DMS79 treated with DMSO at 0.1 percent for 48 hours (cell line): ENCODE results near the gene MED27.
"Not testable (repeated sequence)": the region's sequence is repeated elsewhere in the genome, so short reads cannot be mapped to it uniquely, and the experiment has no call there.

Experiments
- DNase-seq: peaks from one replicate; lab custom pipeline; 2025; lab: John Stamatoyannopoulos, UW

MED27 gene

GRCh38 chr9:131963072-131964030, 116.3 kb downstream of the MED27 start:
- DNase-seq, result no peak

- no peak for DNase-seq
Measured at GRCh38 chr9:131961496-131961880, 118.2 kb downstream of the MED27 start.

GRCh38 chr9:131960851-131961495, 118.7 kb downstream of the MED27 start:
- DNase-seq, result no peak

GRCh38 chr9:131960311-131960710, 119.4 kb downstream of the MED27 start:
- no peak for DNase-seq

GRCh38 chr9:131959887-131960286, 119.8 kb downstream of the MED27 start:
- no peak for DNase-seq

- no peak for DNase-seq
Measured at GRCh38 chr9:131959056-131959455, 120.6 kb downstream of the MED27 start.

- no peak for DNase-seq
Measured at GRCh38 chr9:131954299-131954698, 125.4 kb downstream of the MED27 start.

GRCh38 chr9:131951905-131952304, 127.8 kb downstream of the MED27 start:
- no peak for DNase-seq

GRCh38 chr9:131951155-131951554, 128.5 kb downstream of the MED27 start:
- DNase-seq, result no peak

GRCh38 chr9:131950487-131950886, 129.2 kb downstream of the MED27 start:
- DNase-seq, result no peak

- DNase-seq, result no peak
Measured at GRCh38 chr9:131946180-131946579, 133.5 kb downstream of the MED27 start.

GRCh38 chr9:131943351-131943841, 136.3 kb downstream of the MED27 start:
- no peak for DNase-seq

- no peak for DNase-seq
Measured at GRCh38 chr9:131942146-131942720, 137.4 kb downstream of the MED27 start.

- DNase-seq, result no peak
Measured at GRCh38 chr9:131937451-131937850, 142.2 kb downstream of the MED27 start.

- no peak for DNase-seq
Measured at GRCh38 chr9:131936929-131937328, 142.7 kb downstream of the MED27 start.

- no peak for DNase-seq
Measured at GRCh38 chr9:131934673-131935072, 145.0 kb downstream of the MED27 start.

- DNase-seq, result no peak
Measured at GRCh38 chr9:131927091-131927490, 152.6 kb downstream of the MED27 start.

GRCh38 chr9:131926360-131926922, 153.2 kb downstream of the MED27 start:
- no peak for DNase-seq

- no peak for DNase-seq
Measured at GRCh38 chr9:131925677-131926177, 153.9 kb downstream of the MED27 start.

GRCh38 chr9:131923766-131924165, 155.9 kb downstream of the MED27 start:
- no peak for DNase-seq

GRCh38 chr9:131923132-131923671, 156.5 kb downstream of the MED27 start:
- DNase-seq, result no peak

- not testable (repeated sequence) for DNase-seq
Measured at GRCh38 chr9:131921635-131922034, 158.0 kb downstream of the MED27 start.
